ENCODE data around the gene TMEM248. TPM values are rescaled to one million over a fixed set of nuclear protein-coding genes. Genes with fewer than 3 reads are reported as not detected.
A peak's percentile ranks its signal among the peaks of the same experiment; 100 is the strongest.
"Not testable (repeated sequence)": the region's sequence is repeated elsewhere in the genome, so short reads cannot be mapped to it uniquely, and the experiment has no call there.

The TMEM248 gene
- total and polyA plus RNA-seq, 2 experiments from 2014 or later: 40.2 to 73.7 TPM

DNA sequence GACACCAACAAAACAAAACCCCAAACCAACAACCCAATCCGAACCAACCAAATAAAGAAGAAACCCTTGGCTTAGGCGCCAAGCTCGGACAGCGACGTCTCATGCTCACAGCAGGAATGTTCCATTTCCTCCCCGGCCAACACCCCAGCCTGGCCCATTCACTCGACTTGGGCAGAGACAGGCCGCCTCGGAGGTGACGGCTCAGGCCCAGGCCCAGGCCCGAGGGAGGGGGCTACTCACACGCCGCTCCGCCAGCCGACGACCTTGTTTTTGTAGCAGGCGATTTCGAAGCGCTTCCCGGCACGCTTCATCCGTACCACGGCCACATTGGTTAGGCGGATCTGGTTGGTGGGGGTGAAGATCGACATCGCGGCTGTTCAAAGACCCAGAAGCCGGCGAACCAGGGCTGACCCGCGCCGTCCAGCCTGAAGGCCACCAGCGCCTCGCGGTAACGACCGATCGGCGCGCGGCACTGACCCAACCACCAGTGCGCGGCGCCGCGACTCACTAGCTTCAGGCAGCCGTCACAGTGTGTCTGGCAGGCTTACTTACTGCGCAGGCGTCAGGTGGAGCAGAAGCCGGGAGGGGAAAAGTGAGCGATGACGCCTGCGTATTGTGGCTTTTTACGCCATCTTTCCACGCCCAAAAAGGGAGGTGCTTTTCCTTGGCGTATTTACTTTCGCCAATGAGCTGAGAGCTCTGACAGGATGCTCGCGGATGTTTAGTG, 74.2 kb downstream of the TMEM248 start, which contains the start of gene SBDS:
Gene SBDS, minus strand, starts transcription at position 537 of the 727 bp plus-strand sequence. Its CDS starts 169 bp downstream, at position 368.
- TF ChIP-seq POLR2AphosphoS5 (IDR thresholded peaks at IDR 0.05; ENCODE audit: low read depth): peak; percentile 88
- TF ChIP-seq CREB1 (CRISPR knock-in tag; IDR thresholded peaks at IDR 0.05; ENCODE audit: low read depth): peak; percentile 88
- TF ChIP-seq, protein P1, sequence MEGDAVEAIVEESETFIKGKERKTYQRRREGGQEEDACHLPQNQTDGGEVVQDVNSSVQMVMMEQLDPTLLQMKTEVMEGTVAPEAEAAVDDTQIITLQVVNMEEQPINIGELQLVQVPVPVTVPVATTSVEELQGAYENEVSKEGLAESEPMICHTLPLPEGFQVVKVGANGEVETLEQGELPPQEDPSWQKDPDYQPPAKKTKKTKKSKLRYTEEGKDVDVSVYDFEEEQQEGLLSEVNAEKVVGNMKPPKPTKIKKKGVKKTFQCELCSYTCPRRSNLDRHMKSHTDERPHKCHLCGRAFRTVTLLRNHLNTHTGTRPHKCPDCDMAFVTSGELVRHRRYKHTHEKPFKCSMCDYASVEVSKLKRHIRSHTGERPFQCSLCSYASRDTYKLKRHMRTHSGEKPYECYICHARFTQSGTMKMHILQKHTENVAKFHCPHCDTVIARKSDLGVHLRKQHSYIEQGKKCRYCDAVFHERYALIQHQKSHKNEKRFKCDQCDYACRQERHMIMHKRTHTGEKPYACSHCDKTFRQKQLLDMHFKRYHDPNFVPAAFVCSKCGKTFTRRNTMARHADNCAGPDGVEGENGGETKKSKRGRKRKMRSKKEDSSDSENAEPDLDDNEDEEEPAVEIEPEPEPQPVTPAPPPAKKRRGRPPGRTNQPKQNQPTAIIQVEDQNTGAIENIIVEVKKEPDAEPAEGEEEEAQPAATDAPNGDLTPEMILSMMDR (conservative IDR thresholded peaks at IDR 0.05; ENCODE audit: low read depth in 2 of 2): 0 out of 4 replicates have a peak, but pooled peaks of 1 of the 2 experiments have one; percentile 18
- H3K4me1 ChIP-seq (ENCODE audit: insufficient read depth); H3K36me3 ChIP-seq (ENCODE audit: insufficient read depth); H3K9me2 ChIP-seq (ENCODE audit: insufficient read depth); H2AFZ ChIP-seq; H3K9me3 Mint-ChIP-seq; H3F3A ChIP-seq (replicated peaks; ENCODE audit: low read depth); H3K27me3 ChIP-seq (ENCODE audit: insufficient read depth); H3K4me1 Mint-ChIP-seq; H4K20me1 ChIP-seq (replicated peaks; ENCODE audit: insufficient read depth); H3K27me3 Mint-ChIP-seq (ENCODE audit: insufficient read depth, low read depth, poor library complexity): not testable (repeated sequence)
- Histone ChIP-seq H3K4me2 (peak within 1 kb of the TSS; percentile 74), H3K79me2 (replicated peaks; ENCODE audit: insufficient read depth) (peaks cover 20% of the 10 kb centered on the region), H3K4me3 (peak within 1 kb of the TSS; percentile 66), H3K27ac (ENCODE audit: low read depth) (peak within 1 kb of the TSS; percentile 85)
- DNase-seq (ENCODE audit: low spot score) (peak; percentile 99), ATAC-seq (peak; percentile 72)
- H3K27ac Mint-ChIP-seq: peak within 1 kb of the TSS; percentile 98
- peaks cover 32% of the 10 kb centered on the region for H3K36me3 Mint-ChIP-seq (ENCODE audit: low read depth)
- peak within 1 kb of the TSS; percentile 91 for H3K4me3 Mint-ChIP-seq

DNA sequence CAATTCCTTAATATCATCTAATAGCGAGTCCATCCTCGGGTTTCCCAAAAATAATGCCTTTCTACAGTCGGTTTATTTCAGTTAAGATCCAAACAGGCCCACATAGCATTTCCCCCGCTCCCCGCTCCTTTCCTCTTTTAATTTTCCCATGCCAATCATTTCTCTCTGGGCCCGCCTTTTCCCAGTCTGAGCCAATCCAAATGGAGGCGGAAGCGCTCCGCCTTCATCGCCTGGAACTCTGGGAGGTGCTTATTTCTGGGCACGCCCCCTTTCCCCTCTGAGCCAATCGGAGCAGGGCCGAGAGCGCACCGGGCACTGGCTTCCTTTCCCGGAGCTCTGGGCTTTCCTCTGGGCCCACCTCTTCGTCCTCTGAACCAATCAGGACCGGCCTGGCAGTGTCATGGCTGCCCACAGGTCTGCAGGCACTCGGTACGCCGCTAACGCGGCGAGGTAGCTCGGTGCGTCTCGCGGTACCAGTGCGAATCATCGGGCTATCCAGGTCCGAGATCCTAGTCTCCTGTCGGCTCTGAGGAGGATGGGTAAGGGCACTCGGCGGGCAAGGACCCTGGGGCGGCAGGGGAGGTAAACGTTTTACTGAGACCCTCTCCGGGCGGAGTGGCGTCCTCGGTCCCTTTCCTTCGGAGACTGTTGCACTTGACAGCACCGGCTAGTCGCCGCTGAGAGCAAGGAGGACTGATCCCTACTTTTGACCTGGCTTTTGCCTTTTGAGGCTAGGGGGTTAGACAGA, 75.6 kb downstream of the TMEM248 start, which contains the start of gene TYW1:
Gene TYW1, plus strand, starts transcription at position 390 of the 748 bp plus-strand sequence. Its CDS starts 146 bp downstream, at position 536.
- peak; percentile 79 for TF ChIP-seq POLR2AphosphoS5 (IDR thresholded peaks at IDR 0.05; ENCODE audit: low read depth)
- peak; percentile 56 for TF ChIP-seq CREB1 (CRISPR knock-in tag; IDR thresholded peaks at IDR 0.05; ENCODE audit: low read depth)
- Histone ChIP-seq H3K4me2 (peak within 1 kb of the TSS; percentile 95), H3K79me2 (replicated peaks; ENCODE audit: insufficient read depth) (peaks cover 22% of the 10 kb centered on the region), H2AFZ (peak within 1 kb of the TSS; percentile 79), H3K4me3 (peak within 1 kb of the TSS; percentile 95), H3K27ac (ENCODE audit: low read depth) (peak within 1 kb of the TSS; percentile 89)
- not testable (repeated sequence) for H3K9me3 Mint-ChIP-seq; H3K27me3 ChIP-seq (ENCODE audit: insufficient read depth); H3K27me3 Mint-ChIP-seq (ENCODE audit: insufficient read depth, low read depth, poor library complexity); H3K4me1 ChIP-seq (ENCODE audit: insufficient read depth); H3K4me1 Mint-ChIP-seq; H4K20me1 ChIP-seq (replicated peaks; ENCODE audit: insufficient read depth); H3K9me2 ChIP-seq (ENCODE audit: insufficient read depth); H3F3A ChIP-seq (replicated peaks; ENCODE audit: low read depth); H3K36me3 ChIP-seq (ENCODE audit: insufficient read depth)
- ATAC-seq (peak; percentile 95), DNase-seq (ENCODE audit: low spot score) (peak; percentile 98)
- peak within 1 kb of the TSS; percentile 91 for H3K4me3 Mint-ChIP-seq
- H3K27ac Mint-ChIP-seq: peak within 1 kb of the TSS; percentile 98
- H3K36me3 Mint-ChIP-seq (ENCODE audit: low read depth): peaks cover 24% of the 10 kb centered on the region

DNA sequence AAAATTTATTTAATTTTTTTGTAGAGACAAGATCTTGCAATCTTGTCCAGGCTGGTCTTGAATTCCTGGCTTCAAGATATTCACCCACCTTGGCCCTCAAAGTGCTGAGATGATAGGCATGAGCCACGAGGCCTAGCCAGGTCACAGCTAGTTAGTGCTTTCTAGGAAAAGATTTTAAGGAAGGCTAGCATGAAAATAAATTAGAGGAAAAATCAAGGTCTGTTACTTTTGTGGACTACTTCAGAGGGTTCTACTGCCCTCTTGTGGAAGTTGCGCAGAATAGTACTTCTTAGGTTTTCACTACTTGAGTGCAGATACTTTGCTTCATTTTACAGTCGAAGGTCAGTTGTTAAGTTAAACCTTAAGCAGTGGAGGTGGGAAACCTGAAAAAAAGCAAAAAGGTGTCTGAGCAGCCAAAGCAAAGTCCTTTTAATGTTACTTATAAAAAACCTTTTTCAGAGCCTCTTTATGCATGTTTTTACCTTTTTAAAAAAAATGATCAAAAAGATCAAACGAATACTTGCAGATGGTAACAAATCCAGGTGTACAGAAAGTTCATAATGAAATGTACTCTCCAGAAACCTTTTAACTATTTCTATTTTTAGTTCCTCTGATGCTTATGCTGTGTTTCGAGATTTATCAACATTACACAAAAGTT, 79.7 kb downstream of the TMEM248 start:
- not testable (repeated sequence) for H3K9me3 Mint-ChIP-seq; H3K9me2 ChIP-seq (ENCODE audit: insufficient read depth); ATAC-seq; H3K36me3 ChIP-seq (ENCODE audit: insufficient read depth); H3K27ac Mint-ChIP-seq; H3K27ac ChIP-seq (ENCODE audit: low read depth); H3K4me3 ChIP-seq; H3K4me2 ChIP-seq; H4K20me1 ChIP-seq (replicated peaks; ENCODE audit: insufficient read depth); H3K27me3 Mint-ChIP-seq (ENCODE audit: insufficient read depth, low read depth, poor library complexity); H3K4me1 ChIP-seq (ENCODE audit: insufficient read depth); H3F3A ChIP-seq (replicated peaks; ENCODE audit: low read depth); H2AFZ ChIP-seq; DNase-seq (ENCODE audit: low spot score); H3K27me3 ChIP-seq (ENCODE audit: insufficient read depth); H3K4me3 Mint-ChIP-seq; H3K4me1 Mint-ChIP-seq
- TF ChIP-seq, protein P1 (conservative IDR thresholded peaks at IDR 0.05; ENCODE audit: low read depth in 2 of 2): peak; percentile 22 to 34; a peak in 2 of 4 replicates
- peaks cover 27% of the 10 kb centered on the region for H3K36me3 Mint-ChIP-seq (ENCODE audit: low read depth)
- H3K79me2 ChIP-seq (replicated peaks; ENCODE audit: insufficient read depth): peaks cover 34% of the 10 kb centered on the region

DNA sequence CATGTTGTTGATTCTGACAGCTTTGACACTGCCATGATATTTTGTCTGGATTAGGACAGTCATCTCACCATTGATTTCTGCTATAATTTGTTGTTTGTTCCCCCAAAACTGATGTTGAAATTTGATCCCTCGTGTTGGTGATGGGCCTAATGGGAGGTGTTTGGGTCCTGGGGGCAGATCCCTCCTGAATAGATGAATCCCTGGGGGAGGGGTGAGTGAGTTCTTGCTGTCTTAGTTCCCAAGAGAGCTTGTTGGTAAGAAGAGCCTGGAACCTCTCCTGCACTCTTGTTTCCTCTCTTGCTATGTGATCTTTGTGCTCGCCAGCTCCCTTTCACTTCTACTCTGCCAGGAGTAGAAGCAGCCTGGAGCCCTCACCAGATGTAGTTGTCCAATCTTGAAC, 83.1 kb downstream of the TMEM248 start:
- not testable (repeated sequence) for H3K27me3 ChIP-seq (ENCODE audit: insufficient read depth); H3K4me2 ChIP-seq; H3K27me3 Mint-ChIP-seq (ENCODE audit: insufficient read depth, low read depth, poor library complexity); H2AFZ ChIP-seq; H3K9me3 Mint-ChIP-seq; H3F3A ChIP-seq (replicated peaks; ENCODE audit: low read depth); H3K4me3 Mint-ChIP-seq; H3K9me2 ChIP-seq (ENCODE audit: insufficient read depth); H3K4me1 Mint-ChIP-seq; H3K4me1 ChIP-seq (ENCODE audit: insufficient read depth); DNase-seq (ENCODE audit: low spot score); H3K4me3 ChIP-seq; H4K20me1 ChIP-seq (replicated peaks; ENCODE audit: insufficient read depth); H3K36me3 ChIP-seq (ENCODE audit: insufficient read depth)
- Histone ChIP-seq H3K79me2 (replicated peaks; ENCODE audit: insufficient read depth) (peaks cover 25% of the 10 kb centered on the region), H3K27ac (ENCODE audit: low read depth) (peak overlapping the region; percentile 52; the same call in 1 of the 2 replicates)
- peaks cover 52% of the 10 kb centered on the region for H3K36me3 Mint-ChIP-seq (ENCODE audit: low read depth)
- peak; percentile 71 for ATAC-seq
- H3K27ac Mint-ChIP-seq: peak overlapping the region; percentile 70; the same call in 1 of the 2 replicates
